ENCODE results near the gene MDH2.
"Not testable (repeated sequence)": the region's sequence is repeated elsewhere in the genome, so short reads cannot be mapped to it uniquely, and the experiment has no call there.

MDH2 gene

DNA sequence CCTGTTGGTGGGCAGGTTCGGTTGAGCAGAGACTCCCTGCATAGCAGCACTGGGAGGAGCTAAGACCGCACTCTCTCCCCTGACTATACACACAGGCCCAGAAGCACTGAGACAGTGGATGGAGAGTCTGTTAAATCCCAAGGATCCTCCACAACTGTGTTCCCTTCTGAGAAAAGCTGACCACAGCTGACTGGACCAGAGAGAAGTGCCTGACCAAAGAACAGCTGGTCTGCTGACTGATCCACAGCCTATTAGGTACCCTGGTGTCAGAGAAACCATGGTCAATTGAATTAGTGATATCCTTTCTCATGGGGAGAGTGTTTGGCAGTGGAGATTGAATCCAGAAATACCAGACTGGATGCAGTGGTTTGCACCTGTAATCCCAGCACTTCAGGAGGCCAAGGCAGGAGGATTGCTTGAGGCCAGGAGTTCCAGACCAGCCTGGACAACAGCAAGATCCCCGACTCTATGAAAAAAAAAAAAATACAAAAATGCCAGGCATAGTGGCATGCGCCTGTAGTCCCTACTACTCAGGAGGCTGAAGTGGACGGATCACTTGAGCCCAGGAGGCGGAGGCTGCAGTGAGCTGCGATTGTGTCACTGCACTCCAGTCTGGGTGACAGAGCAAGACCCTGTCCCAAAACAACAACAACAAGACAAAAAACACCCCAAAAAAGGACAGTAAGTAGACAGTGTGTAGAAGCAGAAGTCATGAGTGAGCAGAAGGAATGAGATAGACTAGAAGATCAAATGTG is 25.7 kb upstream of the MDH2 start:
- Histone ChIP-seq H3K4me3 (ENCODE audit: low read depth, low read length) (no peak overlapping the region), H3K27ac (ENCODE audit: low read depth, low read length) (no peak overlapping the region), H3K9me3 (ENCODE audit: insufficient read depth, low read depth, low read length) (no peaks in the 10 kb centered on the region), H2BK12ac (ENCODE audit: low read length) (no peak overlapping the region), H4K8ac (ENCODE audit: low read depth, low read length) (no peak overlapping the region), H2BK120ac (ENCODE audit: insufficient read depth, low read length, poor library complexity) (no peak overlapping the region), H3K79me1 (ENCODE audit: low read length) (no peaks in the 10 kb centered on the region), H2BK5ac (ENCODE audit: low read depth, low read length, poor library complexity) (no peak overlapping the region), H3K4me2 (ENCODE audit: low read length) (no peak overlapping the region), H4K12ac (ENCODE audit: low read depth, low read length) (no peak overlapping the region), H3K27me3 (ENCODE audit: insufficient read depth, low read length) (no peaks in the 10 kb centered on the region), H3K23ac (ENCODE audit: low read length) (no peak overlapping the region), H3K4ac (ENCODE audit: low read depth, low read length) (no peak overlapping the region), H3K36me3 (ENCODE audit: control insufficient read depth in 1 of 2, insufficient read depth in 2 of 2, low read length in 2 of 2) (peaks cover 21 to 37% of the 10 kb centered on the region in 2 experiments), H3K9ac (ENCODE audit: low read length) (no peak overlapping the region), H3K4me1 (ENCODE audit: control insufficient read depth in 1 of 2, insufficient read depth in 2 of 2, low read length in 2 of 2) (no peaks in the 10 kb centered on the region), H3K18ac (ENCODE audit: low read length) (no peak overlapping the region), H4K91ac (ENCODE audit: low read depth, low read length) (no peak overlapping the region), H3K14ac (ENCODE audit: low read length) (no peak overlapping the region), H3K79me2 (ENCODE audit: control insufficient read depth, insufficient read depth, low read length, poor library complexity) (no peaks in the 10 kb centered on the region), H2AFZ (ENCODE audit: insufficient read depth, low read length, poor library complexity) (no peak overlapping the region), H2AK5ac (ENCODE audit: low read length) (no peak overlapping the region)
- WGBS (ENCODE audit: extremely low coverage, insufficient coverage, insufficient read length) = no CpG with 5 or more reads among the region's 7 CpGs
- no peak for DNase-seq

DNA sequence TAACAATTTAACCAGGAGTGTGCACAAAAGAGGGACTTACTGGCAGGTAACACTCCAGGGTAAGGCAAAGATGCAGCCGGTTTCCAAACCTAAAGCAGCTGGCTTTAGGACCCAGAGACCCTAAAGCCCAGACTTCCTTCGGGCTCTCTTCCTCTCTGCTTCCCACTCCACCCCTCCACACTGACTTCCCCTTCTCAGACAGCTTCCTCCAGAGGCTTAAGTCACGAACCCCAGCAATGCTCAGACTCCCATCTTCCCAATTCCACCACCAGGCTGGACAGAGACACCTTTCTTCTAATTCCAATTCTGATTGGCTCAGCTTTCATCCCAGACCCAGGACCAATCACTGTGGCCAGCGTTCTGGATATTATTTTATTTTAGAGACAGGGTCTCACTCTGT is 24.9 kb upstream of the MDH2 start:
- no peak for DNase-seq
- Histone ChIP-seq H3K4me1 (ENCODE audit: control insufficient read depth in 1 of 2, insufficient read depth in 2 of 2, low read length in 2 of 2) (no peaks in the 10 kb centered on the region), H3K4me3 (ENCODE audit: low read depth, low read length) (no peak overlapping the region), H3K23ac (ENCODE audit: low read length) (no peak overlapping the region), H3K9me3 (ENCODE audit: insufficient read depth, low read depth, low read length) (no peaks in the 10 kb centered on the region), H3K79me1 (ENCODE audit: low read length) (no peaks in the 10 kb centered on the region), H2BK12ac (ENCODE audit: low read length) (no peak overlapping the region), H3K36me3 (ENCODE audit: control insufficient read depth in 1 of 2, insufficient read depth in 2 of 2, low read length in 2 of 2) (peaks cover 23 to 38% of the 10 kb centered on the region in 2 experiments), H3K14ac (ENCODE audit: low read length) (no peak overlapping the region), H3K9ac (ENCODE audit: low read length) (no peak overlapping the region), H2BK5ac (ENCODE audit: low read depth, low read length, poor library complexity) (no peak overlapping the region), H3K4ac (ENCODE audit: low read depth, low read length) (no peak overlapping the region), H4K8ac (ENCODE audit: low read depth, low read length) (no peak overlapping the region), H3K4me2 (ENCODE audit: low read length) (no peak overlapping the region), H4K91ac (ENCODE audit: low read depth, low read length) (no peak overlapping the region), H2AFZ (ENCODE audit: insufficient read depth, low read length, poor library complexity) (no peak overlapping the region), H2AK5ac (ENCODE audit: low read length) (no peak overlapping the region), H4K12ac (ENCODE audit: low read depth, low read length) (no peak overlapping the region), H3K27me3 (ENCODE audit: insufficient read depth, low read length) (no peaks in the 10 kb centered on the region), H3K79me2 (ENCODE audit: control insufficient read depth, insufficient read depth, low read length, poor library complexity) (no peaks in the 10 kb centered on the region), H3K27ac (ENCODE audit: low read depth, low read length) (no peak overlapping the region), H2BK120ac (ENCODE audit: insufficient read depth, low read length, poor library complexity) (no peak overlapping the region), H3K18ac (ENCODE audit: low read length) (no peak overlapping the region)
- no CpG with 5 or more reads among the region's 4 CpGs for WGBS (ENCODE audit: extremely low coverage, insufficient coverage, insufficient read length)

GRCh38 chr7:76029682-76030081 is 18.2 kb upstream of the MDH2 start:
- H2AK5ac ChIP-seq (ENCODE audit: low read length); H2BK5ac ChIP-seq (ENCODE audit: low read depth, low read length, poor library complexity); H3K27me3 ChIP-seq (ENCODE audit: insufficient read depth, low read length); H2BK120ac ChIP-seq (ENCODE audit: insufficient read depth, low read length, poor library complexity); DNase-seq; H3K9me3 ChIP-seq (ENCODE audit: insufficient read depth, low read depth, low read length); H3K79me1 ChIP-seq (ENCODE audit: low read length); H4K8ac ChIP-seq (ENCODE audit: low read depth, low read length); H4K91ac ChIP-seq (ENCODE audit: low read depth, low read length); H4K12ac ChIP-seq (ENCODE audit: low read depth, low read length); H3K4me3 ChIP-seq (ENCODE audit: low read depth, low read length); H3K27ac ChIP-seq (ENCODE audit: low read depth, low read length); H3K14ac ChIP-seq (ENCODE audit: low read length); H3K18ac ChIP-seq (ENCODE audit: low read length); H3K4me1 ChIP-seq (ENCODE audit: control insufficient read depth in 1 of 2, insufficient read depth in 2 of 2, low read length in 2 of 2); H3K79me2 ChIP-seq (ENCODE audit: control insufficient read depth, insufficient read depth, low read length, poor library complexity); H3K23ac ChIP-seq (ENCODE audit: low read length); H3K4ac ChIP-seq (ENCODE audit: low read depth, low read length); H2BK12ac ChIP-seq (ENCODE audit: low read length); H3K4me2 ChIP-seq (ENCODE audit: low read length); H3K9ac ChIP-seq (ENCODE audit: low read length); H2AFZ ChIP-seq (ENCODE audit: insufficient read depth, low read length, poor library complexity): not testable (repeated sequence)
- WGBS (ENCODE audit: extremely low coverage, insufficient coverage, insufficient read length) = no CpG with 5 or more reads among the region's 7 CpGs
- peaks cover 11 to 12% of the 10 kb centered on the region in 2 experiments for H3K36me3 ChIP-seq (ENCODE audit: control insufficient read depth in 1 of 2, insufficient read depth in 2 of 2, low read length in 2 of 2)

DNA sequence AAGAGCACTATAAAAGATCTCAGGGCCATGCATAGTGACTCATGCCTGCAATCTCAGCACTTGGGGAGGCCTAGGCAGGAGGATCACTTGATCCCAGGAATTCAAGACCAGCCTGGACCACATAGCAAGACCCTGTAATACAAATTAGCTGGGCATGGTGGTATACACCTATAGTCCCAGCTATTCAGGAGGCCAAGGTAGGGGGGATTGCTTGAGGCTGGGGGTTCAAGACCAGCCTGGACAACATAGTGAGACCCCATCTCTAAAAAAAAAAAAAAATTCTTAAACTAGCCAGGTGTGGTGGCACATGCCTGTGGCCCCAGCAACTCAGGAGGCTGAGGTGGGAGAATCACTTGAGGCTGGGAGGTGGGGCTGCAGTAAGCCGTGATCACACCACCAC is 15.9 kb upstream of the MDH2 start:
- Histone ChIP-seq H2AFZ (ENCODE audit: insufficient read depth, low read length, poor library complexity) (no peak overlapping the region), H3K9ac (ENCODE audit: low read length) (no peak overlapping the region), H3K23ac (ENCODE audit: low read length) (no peak overlapping the region), H3K79me2 (ENCODE audit: control insufficient read depth, insufficient read depth, low read length, poor library complexity) (no peaks in the 10 kb centered on the region), H4K91ac (ENCODE audit: low read depth, low read length) (no peak overlapping the region), H3K4me3 (ENCODE audit: low read depth, low read length) (no peak overlapping the region), H4K12ac (ENCODE audit: low read depth, low read length) (no peak overlapping the region), H3K14ac (ENCODE audit: low read length) (no peak overlapping the region), H2BK12ac (ENCODE audit: low read length) (no peak overlapping the region), H3K36me3 (ENCODE audit: control insufficient read depth in 1 of 2, insufficient read depth in 2 of 2, low read length in 2 of 2) (peaks cover 10 to 12% of the 10 kb centered on the region in 2 experiments), H3K4me2 (ENCODE audit: low read length) (no peak overlapping the region), H3K27me3 (ENCODE audit: insufficient read depth, low read length) (no peaks in the 10 kb centered on the region), H3K4me1 (ENCODE audit: control insufficient read depth in 1 of 2, insufficient read depth in 2 of 2, low read length in 2 of 2) (no peaks in the 10 kb centered on the region), H2BK5ac (ENCODE audit: low read depth, low read length, poor library complexity) (no peak overlapping the region), H2BK120ac (ENCODE audit: insufficient read depth, low read length, poor library complexity) (no peak overlapping the region), H3K79me1 (ENCODE audit: low read length) (no peaks in the 10 kb centered on the region), H2AK5ac (ENCODE audit: low read length) (no peak overlapping the region), H3K18ac (ENCODE audit: low read length) (no peak overlapping the region), H3K4ac (ENCODE audit: low read depth, low read length) (no peak overlapping the region), H3K9me3 (ENCODE audit: insufficient read depth, low read depth, low read length) (no peaks in the 10 kb centered on the region), H3K27ac (ENCODE audit: low read depth, low read length) (no peak overlapping the region), H4K8ac (ENCODE audit: low read depth, low read length) (no peak overlapping the region)
- DNase-seq = no peak
- no CpG with 5 or more reads among the region's 1 CpG for WGBS (ENCODE audit: extremely low coverage, insufficient coverage, insufficient read length)
